ENCODE results near the gene MAML3.

The MAML3 gene

DNA sequence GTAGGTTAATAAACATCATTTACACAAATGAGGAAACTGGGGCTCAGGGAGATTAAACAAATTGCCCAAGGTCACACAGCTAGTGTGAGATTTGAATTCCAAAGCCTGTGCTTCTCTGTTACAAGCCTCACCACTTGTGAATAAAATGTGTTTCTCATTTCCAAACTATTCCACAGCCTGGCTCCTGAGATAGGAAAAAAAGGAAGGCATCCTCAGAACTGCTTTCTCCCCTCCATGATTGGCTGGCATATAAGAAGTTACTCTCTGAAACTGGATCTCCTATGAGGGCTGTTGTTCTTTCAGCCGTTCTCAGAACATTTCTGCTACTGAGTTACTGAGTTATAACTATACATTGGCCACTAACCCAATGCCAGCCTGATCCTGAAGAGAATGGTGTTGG lies 237.9 kb downstream of the MAML3 start:
- no peak for DNase-seq

DNA sequence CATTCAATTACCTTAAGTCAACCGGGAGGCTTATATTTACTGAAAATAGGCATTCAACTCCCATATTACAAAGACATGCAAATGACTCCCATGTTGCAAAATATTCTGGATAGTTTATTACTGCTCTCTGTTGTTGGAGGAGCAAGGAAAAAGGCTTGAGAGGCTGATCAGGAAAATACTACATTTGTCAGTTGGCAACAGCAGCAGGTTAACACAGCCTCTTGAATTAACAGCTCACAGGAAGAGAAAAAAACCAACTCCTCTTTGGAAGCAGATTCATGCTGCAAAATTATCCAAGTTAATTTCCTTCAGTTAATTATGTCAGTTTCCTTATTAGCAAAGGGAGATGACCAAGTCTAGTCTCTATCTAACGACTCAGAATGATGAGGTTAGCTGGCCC lies 238.9 kb downstream of the MAML3 start:
- DNase-seq: no peak

DNA sequence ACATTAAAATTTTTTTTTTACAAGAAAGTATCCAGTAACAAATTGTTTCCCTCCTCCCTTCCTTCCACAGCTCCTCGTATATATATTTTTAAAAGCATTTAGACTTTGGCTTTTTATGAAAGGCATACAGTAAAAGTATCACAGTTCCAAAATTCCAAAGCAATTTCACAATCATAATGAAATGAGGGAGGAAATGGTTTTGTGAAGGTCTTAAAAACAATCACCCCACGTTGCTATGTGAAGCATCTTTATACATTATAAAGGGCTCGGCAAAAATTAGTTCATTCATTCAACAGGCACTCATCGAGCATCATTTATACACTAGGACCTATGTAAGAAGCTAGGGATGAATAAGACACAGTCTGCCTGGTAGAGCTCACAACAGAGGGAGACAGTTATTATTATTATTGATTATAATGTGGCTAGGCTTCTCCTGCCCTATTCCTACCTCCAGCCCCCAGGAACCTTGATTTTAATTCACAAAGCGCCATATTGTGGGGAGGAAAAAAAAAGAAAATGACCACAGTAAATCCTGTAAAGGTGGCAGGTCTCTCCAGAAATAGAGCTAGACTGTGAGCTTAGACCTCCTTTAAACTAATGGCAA lies 239.9 kb downstream of the MAML3 start:
- no peak for DNase-seq

DNA sequence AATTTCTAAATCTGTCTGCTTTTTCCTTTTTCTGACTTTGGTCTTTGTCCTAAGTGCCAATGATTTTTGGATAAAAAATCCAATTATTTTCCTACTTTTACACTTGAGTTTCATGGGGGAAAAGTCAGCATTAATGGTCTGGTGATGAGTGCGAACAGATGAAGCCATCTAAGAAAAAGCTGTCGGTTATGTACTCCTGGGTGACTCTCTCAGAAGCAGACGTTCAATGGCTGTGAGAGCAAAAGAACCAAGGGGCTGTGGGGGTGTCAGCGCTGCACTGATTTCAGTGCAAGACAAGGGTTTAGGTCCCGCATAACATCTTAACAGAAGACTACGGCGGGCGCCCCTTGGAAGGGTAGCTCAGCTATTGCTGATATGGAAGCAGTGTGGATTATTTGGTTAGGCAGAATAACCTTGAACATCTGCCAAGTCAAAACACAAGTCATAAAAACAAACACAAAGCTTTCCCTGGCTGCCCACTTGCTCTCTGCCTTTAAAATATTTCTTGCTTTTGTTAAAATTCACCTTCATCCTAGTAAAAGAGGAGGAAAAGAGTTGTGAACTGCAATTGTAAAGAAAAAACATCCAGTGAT lies 240.5 kb downstream of the MAML3 start:
- DNase-seq: no peak

DNA sequence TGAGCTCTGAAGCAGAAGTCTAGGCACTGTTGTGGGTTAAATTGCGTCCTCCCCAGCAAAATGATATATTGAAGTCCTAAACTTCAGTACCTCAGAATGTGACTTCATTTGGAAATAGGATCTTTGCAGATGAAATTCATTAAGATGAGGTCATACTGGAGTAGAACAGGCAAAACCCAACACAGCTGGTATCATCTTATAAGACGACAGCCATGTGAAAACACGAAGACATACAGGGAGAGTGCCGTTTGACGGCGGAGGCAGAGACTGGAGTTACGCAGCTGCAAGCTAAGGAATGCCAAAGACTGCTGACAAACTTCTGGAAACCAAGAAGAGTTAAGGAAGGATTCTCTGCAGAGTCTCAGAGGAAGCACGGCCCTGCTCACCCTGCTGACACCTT lies 241.5 kb downstream of the MAML3 start:
- no peak for DNase-seq

DNA sequence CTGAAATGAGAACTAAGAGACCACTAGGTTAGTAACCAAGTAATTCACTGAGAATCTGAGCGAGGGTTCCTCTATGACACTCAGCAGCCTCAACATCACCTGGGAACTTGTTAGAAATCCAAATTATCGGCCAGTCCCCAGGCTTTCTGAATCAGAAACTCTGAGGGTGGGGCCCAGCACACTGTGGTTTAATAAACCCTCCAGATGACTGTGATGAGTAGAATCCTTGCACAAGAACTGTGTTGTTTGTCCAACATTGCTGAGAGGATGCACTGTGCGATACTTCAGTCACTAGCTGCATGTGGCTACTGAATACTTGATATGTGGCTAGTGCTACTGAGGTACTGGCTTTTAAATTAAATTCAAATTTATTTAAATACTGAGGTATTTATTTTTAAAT lies 243.9 kb downstream of the MAML3 start:
- DNase-seq: no peak

DNA sequence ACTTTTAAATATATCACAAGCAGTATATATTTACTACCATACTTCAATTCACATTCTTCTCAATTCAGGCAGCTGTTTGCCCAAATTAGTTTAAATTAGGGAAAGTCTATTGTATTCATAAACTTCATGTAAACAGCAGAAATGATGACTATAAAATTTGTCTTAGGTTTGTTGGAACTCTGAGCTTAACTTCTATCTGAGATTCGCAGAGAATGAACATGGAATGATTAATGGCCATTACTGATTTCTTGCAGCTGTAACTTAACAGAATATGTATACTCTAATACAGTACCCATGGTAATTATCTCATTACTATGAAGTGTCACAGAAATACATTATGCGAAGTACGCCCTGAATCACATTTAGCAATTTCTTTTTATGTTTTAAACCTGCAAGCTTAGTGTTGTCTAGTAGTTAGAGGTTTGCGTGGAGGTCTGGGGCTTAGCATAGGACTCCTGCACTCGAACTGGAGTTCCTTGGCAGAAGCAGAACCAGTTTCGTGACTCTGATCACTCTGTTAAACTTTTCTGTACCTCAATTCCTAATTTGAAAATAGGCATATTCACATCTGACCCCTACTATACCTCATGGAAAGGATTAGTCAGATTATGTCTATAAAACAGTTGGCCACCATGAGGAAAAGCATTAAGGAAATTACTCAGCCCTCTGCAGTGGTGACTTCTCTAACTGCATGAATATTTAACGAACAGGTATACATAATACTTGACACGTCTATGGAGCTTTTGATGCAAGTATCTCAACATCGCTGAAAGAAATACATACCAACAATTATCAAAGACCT lies 245.1 kb downstream of the MAML3 start:
- DNase-seq: no peak

DNA sequence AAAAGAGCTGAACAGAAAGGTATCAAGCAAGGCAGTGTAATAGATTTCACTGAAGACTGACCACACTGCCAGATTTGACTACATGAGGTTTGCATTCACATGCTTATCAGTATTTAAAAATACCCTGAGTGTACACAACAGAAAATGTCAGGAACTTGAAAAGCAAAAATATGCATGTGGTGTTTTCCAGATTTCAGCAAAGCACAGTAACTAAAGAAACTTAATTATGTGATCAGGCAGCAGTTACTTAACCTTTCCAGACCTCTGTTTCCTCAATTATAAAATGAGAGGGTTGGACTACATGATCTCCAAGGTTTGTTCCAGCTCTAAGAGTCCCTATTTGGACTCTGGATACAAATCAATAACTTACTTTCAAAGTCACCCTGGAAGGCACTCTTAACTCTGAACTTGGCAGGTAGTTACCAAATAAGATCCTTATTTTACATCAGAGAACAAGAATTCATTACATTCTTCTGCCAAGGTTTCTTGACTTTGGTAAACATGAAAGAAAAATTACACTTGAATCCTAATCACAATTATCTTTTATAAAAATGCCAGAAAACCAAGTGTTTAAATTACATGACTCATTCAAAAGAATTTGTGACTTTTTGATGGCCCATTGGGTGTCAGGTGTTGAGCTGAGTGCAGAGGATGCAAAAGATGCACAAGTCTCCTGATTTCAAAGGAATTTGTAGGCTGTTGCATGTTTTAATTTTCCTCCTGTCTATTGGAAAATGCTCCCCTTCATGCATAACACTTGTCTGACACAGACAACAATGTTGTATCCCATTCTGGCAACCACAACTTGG lies 246.8 kb downstream of the MAML3 start:
- no peak for DNase-seq

DNA sequence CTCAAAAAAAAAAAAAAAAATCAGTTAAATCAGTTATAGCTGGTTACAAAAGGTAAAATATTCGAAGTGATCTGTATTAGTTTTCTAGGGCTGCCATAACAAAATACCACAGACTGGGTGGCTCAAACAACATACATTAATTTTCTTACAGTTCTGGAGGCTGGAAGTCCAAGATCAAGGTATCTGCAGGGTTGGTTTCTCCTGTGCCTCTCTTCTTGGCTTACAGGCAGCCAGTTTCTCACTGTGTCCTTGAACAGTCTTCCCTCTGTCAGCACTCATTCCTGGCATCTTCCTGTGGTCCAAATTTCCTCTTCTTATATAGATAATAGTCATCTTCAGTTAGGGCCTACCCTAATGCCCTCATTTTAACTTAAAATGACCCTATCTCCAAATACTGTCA lies 248.5 kb downstream of the MAML3 start:
- DNase-seq: no peak

DNA sequence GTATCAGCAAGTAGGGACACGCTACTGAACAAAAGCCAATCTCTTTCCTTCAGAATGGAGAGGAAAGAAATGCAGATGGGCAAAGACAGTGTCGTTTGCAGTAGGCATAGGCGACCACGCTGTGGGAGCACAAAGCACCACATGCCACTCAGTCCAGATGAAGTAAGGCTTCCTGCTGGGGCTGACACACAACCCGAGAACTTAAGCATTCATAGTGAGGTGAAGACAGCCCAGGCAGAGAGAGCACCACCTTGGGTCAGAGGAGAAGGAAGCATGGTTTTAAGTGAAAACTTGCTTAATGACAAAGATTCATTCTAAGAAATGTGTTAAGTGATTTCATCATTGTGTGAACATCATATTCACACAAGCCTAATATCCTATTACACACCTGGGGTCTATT lies 249.6 kb downstream of the MAML3 start:
- no peak for DNase-seq

DNA sequence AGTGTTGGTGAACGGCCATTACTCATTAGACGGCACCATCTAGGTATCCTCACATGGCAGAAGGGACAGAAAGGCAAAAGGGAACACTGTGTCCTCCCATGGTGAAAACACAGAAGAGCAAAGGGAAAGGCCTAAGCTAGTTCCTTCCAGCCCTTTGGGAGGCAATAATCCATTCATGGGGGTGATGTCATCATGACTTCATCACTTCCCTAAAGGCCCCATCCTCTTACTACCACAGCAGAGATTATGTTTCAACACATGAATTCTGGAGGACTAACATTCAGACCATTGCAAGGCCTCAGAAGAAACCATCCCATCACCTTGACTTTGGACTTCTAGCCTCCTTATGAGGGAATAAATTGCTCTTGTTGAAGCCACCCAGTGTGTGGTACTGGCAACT lies 250.1 kb downstream of the MAML3 start:
- no peak for DNase-seq

DNA sequence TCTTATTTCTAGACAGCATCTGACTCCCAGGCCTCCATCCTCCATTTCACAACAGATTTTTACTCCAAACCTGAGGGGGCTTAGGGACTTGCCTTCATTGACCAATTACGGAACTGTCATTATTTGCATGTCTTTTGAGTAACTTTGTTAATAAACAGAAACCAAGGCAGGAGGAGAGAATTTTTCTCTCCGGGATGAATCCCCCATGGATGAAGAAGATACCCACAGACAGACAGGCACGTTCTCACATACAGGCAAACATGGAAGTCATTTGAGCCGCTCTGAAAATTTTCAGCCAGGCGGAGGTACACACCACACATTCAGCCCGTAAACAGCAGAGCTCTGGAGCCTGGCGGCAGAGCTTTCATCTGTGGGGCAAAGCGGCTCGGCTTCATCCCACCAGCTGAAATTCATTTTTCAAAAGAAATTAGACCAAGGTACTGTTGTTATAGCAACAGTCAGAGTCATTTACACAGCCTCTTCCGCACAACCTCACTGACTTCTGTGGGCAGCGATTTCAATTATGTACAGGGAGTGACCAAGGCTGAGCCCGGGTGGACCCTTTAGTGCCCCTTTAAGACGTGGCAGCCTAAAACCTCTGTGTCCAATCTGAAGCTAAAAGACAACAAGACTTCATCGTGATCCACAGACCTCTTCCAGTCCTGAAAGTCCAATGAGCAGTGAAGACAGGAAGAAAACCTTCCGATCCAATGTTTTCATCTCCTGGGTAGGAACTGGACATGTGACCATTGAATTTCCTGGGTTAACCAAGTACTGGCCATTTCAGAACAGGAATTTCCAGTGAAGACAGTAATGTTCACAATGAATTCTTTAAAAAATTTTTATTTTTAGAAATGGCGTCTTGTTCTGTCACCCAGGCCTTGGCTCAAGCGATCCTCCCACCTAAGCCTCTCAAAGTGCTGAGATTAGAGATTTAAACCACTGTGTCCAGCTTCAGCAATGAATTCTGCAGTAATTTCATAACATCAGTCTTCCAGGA lies 251.4 kb downstream of the MAML3 start:
- no peak for DNase-seq

DNA sequence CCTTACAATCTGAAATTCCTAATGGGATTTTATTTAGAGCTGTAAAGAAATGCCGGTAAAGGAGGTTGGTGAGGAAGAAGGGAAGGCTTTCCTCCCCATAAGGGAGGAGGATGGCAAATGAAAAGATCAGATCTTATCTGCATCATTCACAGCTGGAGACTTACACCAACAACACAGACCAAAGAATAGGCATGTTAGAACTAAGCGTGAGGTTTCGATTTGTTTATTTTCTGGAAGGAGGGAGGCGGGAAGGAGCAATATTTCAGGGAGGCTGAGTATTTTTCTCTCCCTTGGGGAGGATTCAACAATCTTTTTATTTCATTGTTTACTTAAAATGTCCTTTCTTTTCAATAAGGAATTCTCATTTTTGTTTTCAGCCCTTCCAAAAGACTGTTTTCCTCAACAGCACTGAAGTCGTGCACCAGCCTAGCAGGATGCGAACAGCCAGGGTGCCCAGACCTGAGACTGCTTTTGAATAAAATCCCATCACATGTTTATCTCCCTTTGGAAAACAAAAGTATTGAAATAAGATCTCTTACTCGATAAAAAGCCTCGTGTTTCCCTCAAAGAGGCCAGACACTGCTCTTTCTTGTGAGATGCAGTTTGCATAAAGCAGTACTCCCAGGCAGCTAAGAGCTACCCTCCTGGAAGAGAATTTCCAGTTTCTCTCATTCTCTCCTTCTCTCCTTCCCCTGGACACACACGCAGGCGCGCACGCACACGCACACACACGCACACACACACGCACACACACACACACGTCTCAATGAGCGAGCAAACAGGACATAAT lies 252.3 kb downstream of the MAML3 start:
- DNase-seq: no peak

DNA sequence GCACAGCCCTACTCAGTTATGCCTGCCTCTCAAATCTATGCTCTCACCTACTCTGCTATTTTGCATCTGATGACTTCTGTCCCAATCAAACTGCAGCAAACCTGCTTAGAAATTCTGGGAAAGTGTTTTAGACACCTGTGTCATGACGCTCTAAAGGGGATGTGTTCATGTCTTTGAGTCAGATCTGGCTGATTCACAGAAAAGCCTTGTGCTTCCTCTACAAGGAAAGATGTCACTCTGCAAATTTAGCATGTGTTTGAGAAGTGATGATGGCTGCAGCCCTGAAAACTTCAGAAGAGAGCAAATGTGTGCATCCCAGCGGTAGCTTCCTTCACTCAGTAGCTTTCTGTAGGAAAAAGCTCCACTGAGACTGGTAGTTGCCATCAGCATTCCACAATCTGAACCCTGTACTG lies 253.0 kb downstream of the MAML3 start:
- no peak for DNase-seq

DNA sequence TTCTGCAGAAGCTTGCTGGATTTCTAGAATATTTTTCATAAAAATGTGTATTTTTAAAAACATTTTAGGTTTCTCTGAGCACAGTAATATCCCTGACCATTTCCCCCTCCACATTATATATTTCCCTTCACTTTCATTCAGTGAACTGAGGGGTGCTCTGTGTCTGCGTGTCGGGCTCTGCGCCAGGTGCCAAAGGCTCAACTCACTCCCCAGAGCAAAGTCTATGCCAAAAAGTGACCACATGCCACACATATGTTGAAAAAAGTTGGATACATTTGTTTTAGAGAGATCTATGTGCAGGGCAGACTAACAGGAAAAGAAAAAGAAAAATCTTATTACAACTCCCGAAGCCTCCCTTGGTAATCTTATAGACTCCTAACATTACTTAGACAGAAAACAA lies 254.6 kb downstream of the MAML3 start:
- no peak for DNase-seq

DNA sequence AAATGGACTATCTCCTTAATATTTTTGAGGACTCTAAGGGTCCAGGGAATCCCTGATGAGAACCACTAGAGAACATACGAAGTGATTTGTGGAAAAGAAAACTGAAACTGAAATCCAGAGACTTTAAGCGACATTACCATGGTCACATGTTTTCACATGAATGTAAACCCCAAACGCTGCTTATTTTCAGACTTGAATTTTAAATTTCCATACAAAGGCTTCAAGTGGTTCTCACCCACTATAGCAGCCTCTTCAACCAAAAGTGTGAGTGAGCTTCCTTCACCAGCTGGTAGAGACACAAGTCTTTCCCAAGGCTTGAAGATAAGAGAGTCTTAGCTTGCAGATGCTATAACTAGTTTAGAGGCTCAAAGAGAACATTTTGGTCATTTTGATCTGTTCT lies 255.7 kb downstream of the MAML3 start:
- DNase-seq: no peak

DNA sequence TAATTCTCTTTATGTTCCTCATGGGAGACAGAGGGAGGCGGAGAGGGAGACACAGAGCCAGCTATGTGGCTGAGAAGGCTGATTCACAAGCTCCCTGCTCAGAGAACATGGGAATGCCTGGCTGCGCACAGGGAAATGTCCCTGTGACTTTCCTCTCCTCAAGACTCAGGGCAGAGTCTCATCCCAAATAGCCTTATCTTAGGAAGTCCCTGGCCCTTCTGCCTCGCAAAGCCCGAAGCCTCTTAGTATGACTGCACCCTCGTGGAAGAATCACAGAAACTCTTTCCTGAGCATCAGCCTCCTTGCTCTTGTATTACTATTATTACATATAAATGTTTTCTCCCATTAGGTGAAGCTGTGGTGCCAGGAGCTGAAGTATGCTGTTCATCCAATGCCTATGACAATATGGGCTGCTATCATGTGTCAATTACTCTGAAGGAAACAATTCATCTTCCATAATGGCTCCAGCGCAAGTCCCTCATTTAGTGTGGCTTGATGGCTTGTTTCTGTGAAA lies 257.8 kb downstream of the MAML3 start:
- no peak for DNase-seq

DNA sequence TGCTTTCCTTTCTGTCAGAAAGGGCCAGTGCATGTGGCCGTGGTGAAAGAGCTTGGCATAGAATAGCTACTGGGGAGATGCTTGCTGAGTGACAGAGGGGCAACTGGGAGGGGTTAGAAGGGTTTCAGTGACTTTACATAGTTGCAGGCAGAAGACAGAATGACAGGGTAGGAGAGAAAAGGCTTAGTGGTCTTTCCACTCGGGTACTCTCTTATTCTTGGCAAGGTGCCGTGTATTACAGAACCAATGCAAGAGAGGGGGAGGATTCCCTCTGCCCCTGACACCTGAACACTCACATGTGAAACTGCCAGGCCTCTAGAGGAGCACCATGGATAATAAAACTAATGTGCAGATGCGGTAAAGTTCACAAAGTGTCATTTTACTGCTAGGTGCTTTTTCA lies 260.2 kb downstream of the MAML3 start:
- DNase-seq: no peak

DNA sequence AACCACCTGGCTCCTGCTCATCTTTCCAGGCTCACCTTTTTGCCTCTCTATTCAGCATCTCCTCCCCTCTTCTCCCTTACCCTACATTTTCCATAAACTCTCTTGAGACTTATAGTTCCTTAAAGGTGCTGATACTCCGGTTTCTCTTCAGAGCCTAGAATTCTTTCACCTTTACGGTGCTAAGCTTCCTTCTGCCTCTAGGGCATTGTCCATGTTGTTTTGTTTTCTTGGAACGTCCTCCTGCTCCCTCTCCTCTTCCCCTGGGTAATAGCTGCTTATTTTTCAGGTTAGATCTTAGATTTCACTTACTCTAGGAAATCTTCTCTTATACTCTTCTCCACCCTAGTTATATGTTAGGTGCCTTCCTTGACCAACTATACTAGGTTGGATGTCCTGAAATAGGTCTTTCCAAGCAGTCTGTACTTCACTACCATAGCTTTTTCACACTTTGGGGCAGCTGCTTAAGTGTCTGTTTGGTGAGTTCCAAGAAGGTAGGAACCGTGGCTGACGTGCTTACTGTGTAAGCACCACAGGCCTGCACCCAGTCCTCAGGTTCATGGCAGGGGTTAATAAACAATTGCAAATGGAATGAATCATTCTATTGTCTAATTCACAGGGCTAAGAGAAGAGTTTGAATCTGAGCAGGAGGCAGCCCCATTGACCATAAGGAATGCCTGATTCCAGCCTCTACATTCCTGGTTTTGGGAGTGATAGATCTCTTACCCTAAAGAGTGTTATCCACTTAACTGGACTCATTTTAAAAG lies 260.8 kb downstream of the MAML3 start:
- no peak for DNase-seq

DNA sequence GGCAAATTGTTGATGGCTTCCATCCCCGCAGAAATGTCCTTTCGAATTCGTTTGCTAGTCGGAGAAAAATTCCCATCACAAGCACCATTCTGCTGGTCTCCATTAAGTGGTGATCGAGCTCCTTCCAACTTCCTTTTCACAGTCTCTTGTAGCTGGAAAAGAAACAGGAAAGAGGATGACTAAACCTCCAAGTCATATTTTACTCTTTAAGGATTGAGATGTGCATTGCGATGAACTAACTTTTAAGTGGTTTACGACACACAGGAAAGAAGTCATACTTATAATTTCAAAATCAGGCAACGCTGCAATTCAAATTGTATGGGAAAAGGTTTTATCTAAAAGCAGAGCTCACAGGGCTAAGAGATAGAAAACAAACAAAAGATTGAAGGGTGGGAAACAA lies 263.2 kb downstream of the MAML3 start:
- no peak for DNase-seq

DNA sequence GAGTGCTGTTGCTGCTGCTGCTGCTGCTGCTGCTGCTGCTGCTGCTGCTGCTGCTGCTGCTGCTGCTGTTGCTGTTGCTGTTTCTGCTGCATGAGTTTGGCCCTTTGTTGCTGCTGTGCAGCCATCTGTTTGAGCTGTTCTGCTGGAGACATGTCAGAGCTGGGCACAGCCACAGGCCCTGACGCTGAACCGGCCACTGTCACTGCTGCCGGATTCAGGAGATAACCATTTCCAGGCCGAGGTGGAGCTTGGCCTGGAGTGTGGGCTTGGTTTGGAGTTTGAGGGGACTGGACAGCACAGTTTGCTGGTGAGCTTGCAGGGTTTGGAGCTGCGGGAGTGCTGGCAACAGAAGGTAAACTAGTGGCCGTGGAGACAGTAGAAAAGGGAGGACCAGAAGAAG lies 264.1 kb downstream of the MAML3 start:
- no peak for DNase-seq

Measured in NCI-H1105 (cell line).